Non-pigmented ciliary epithelial cell (primary cell): ENCODE results near the gene ATF7.
"Not testable (repeated sequence)": the region's sequence is repeated elsewhere in the genome, so short reads cannot be mapped to it uniquely, and the experiment has no call there.

Experiments used
- DNase-seq: peaks from one replicate; pipeline ENCODE4 v3.0.0-alpha.2; 2010; ENCODE audit warnings: low read depth

Gene ATF7

DNA sequence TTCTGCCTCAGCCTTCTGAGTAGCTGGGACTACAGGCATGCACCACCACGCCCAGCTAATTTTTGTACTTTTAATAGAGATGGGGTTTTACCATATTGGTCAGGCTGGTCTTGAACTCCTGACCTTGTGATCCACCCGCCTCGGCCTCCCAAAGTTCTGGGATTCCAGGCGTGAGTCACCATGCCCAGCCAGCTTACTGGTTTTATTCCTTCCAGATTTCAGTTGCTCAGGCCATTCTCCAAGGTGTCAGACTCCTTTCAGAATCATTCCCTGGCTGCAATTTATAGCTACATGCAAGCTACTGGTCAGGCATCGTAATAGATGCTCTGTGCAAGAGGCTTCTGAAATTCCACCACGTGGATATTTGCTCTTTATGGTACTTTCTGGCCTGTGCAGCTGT lies 144.7 kb downstream of the ATF7 start:
- DNase-seq = not testable (repeated sequence)

DNA sequence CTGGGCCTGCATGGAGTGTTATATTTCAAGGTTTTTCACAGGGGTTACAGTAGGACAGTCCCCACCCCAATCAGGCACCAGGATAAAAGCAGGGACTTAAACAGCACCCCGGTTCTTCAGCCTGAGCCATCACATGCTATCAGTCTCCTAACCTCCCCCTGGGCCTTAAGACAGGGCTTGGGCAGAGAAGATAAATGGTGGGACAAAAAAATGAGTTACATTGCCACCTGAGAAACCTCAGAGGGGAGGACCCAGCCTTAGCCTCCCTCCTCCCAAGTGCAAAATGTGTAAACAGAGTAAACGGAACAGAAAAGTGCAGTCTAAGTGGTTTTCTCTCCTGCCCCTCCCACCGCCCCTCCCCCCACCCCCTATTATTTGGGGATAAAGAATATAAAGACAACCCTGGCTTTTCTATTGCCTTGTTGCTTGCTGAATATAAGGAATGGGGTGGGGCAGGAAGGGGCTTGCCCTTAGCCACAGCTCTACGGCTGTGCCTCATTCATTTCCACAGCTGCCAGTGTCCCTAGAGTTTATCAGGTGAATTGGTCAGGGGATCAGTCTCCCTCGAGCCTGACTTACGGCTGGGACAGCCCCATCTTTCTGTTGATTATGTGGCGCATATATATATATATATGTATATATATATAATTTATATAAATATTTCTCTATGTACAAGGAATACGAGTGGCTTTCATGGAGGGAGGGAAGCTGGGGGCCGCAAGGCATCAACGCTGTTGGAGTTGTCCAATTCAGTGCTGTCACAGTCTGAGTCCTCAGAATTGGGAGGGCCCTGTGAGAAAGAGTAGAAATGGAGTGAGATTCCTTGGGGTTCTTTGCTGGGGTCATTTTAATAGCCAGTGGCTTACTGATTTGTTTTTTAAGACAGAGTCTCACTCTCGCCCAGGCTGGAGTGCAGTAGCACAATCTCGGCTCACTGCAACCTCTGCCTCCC lies 145.4 kb downstream of the ATF7 start:
- DNase-seq = no peak

DNA sequence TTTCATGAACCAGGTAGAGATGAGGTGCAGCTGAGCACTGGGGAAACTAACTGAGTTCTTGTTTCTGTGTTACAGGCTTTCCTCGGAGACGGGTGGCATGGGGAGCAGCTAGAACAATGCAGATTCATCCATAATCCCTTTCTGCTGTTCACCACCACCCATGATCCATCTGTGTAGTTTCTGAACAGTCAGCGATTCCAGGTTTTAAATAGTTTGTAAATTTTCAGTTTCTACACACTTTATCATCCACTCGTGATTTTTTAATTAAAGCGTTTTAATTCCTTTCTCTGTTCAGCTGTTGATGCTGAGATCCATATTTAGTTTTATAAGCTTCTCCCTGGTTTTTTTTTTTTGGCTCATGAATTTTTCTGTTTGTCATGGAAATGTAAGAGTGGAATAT lies 146.9 kb downstream of the ATF7 start:
- no peak for DNase-seq

DNA sequence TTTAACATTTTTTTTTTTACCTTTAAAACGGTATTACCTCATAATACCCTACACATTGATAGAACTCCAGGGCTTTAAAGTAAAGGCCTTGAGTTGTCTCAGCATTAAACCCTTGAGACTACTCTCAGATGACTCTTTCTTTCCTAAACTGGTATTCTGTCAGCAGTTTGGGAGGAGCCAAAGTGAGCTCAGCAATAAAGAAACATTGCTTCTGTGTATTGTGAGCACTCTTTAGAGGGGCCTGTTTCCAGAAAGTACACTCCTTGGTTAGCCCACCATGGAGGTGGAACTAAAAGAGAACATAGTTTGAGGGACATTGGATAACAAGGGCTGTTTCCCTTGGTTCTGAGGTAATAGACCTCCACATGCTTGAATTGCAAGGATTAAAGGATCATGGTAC lies 147.3 kb downstream of the ATF7 start:
- no peak for DNase-seq

DNA sequence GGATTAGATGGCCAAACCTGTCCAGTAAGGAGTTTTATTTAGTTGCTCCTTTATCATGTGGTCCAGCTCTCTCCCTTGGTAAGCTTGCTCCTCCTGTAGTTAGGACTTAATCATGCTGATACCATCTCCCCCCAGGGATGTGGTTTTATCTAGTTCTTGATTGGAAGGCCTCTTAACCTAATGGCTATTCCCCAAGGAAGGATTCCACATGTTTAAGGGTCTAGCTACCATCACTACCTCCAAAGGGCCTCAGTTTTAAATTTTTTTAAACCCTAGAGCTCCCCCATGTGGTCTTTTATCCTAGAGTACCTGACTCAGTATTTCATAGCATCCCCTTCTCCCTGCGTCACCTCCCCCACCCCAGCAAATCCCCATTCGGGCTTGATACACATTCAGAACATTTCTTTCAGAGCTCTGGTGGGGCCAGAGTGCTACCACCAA lies 149.4 kb downstream of the ATF7 start:
- DNase-seq = no peak

DNA sequence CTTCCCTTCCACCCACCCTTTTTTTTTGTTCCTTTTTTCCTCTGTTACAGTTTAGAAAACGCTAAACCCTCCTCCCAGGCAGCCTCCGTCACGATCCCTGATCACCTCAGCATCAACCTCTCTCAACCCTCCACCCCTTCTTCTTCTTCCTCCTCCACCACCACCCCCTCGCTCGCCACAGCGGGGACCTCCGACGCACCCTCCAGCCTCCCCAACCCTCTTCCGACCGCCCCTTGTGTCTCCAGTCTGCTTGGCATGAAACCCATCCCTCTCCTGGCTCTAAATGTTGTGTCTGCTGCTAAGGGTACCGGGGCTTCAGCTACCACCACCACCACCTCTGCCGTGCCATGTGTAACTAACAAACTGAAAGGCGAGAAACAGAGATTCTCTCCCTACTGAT lies 151.4 kb downstream of the ATF7 start:
- no peak for DNase-seq

DNA sequence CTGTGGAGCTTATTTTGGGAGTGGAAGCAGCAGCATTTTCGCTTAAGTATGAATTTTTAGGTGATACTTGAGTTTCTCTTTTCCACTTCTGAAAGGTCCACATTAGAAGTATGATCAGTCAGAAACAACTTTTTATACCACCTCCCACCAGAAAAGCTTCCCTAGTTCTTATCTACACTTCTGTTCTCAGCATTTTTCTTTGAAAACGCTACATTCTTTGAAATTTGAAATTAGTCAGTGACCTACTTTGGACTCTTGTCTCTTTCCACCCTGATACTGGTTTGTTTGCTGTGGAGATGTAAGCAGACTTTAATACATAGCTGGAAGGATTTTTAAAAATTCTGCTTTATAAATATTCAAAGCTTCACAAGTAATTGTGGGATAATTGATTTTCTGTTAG lies 152.1 kb downstream of the ATF7 start:
- DNase-seq = no peak

DNA sequence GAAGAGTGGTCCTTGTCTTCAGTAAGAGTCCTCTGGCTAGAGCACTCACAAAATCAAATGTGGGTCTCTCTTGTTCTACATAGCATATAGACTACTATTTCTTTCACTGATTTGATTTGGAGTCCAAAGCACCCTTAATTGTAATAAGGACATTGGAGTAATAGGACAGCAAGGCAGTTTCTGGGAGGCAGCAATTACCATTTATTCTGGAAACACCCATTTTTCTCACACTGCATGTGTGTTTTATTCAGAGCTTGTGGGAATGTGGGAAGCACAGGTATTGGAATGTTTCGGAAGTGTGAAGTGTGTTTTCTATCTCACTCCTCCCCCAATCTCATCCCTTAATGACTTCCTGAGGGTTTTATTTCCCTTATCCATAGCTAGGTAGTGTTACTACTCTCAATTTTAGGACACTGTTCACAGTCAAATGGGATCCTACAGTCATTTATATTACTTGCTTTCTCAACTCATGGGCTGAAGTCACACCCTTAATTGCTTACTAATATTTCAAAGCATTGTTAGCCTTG lies 154.1 kb downstream of the ATF7 start:
- no peak for DNase-seq

DNA sequence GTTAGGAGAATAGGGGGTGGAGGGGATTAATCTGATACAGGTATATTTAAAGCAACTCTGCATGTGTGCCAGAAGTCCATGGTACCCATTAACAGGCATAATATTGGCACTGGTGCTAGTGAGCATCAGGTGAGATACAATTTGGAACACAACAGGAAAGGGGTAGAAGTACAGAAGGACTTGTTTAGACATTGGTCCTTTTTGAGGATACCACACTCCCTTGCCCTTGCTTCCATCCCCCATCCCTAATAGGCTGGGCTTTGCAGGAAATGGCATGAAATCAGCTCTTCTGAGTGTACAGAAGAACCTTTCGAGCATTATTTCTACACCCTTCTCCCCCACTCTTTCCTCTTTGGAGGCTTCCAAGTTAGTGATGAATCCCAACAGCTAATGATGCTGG lies 157.9 kb downstream of the ATF7 start:
- no peak for DNase-seq

DNA sequence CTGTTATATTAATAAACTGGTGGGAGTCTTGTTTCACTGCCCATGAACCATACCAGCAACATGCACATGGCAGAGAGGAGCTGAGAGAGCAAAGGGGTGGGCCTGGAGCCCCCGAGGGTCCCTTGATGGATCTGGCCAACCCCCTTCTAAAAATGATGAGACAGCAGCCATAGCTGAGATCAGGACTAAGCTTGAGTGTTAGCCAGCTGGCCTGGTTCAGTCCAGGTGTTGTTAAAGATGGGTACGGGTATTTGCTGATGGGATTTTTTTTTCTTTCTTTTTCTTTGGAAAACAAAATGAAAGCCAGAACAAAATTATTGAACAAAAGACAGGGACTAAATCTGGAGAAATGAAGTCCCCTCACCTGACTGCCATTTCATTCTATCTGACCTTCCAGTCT lies 158.3 kb downstream of the ATF7 start:
- no peak for DNase-seq

DNA sequence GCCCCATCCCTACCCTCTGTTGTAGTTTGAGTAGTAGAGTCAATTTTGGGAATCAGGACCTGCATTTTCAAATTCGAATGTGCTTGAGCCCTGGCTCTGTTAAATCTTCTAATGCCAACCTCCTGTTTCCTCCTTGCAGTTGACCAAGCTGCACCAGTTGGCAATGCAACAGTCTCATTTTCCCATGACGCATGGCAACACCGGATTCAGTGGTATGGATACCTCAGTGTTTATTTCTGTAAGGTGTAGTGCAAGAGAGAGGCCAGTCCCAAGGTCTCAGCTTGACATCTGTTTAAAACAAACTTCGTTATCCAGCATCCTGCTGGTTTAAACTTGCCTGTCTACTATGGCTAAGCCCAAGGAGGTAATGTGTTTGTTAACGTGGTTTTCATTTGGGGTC lies 159.1 kb downstream of the ATF7 start:
- no peak for DNase-seq

DNA sequence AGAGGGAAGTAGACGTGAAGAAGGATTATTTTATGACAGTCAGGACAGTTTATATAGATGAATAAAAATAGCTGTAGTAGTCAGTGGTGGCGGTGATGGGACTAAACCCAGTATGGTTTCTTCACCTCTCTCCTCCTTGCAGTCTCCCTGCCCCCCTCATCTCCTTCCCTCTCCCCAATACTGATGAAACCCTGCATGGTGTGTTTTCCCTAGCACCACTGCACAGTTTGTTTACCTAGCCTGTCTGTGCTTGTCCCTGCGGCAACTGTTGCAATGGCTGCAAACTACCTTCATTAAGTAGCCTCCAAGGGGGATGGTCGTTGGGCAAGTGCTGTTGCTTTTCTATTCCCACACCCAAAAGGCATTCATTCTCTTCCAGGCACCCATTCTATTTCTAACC lies 159.5 kb downstream of the ATF7 start:
- no peak for DNase-seq

DNA sequence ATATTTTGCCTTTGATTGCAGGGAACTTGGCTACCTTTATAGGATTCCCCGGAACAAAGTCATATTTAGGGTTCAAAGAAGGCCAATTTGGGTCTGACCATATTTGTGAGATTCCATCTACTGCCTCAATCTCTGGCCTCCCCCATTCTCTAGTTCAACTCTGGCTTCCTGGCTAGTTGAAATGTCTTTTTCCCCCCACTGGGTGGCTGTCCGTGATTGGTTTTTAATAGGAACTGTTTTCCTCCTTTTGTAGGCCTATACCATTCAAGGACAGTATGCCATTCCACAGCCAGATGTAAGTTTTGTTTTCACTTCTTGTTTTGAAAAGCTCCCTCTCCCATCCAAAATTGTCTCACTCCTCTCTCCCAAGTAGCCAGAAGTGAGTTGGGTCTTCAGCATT lies 160.5 kb downstream of the ATF7 start:
- no peak for DNase-seq

DNA sequence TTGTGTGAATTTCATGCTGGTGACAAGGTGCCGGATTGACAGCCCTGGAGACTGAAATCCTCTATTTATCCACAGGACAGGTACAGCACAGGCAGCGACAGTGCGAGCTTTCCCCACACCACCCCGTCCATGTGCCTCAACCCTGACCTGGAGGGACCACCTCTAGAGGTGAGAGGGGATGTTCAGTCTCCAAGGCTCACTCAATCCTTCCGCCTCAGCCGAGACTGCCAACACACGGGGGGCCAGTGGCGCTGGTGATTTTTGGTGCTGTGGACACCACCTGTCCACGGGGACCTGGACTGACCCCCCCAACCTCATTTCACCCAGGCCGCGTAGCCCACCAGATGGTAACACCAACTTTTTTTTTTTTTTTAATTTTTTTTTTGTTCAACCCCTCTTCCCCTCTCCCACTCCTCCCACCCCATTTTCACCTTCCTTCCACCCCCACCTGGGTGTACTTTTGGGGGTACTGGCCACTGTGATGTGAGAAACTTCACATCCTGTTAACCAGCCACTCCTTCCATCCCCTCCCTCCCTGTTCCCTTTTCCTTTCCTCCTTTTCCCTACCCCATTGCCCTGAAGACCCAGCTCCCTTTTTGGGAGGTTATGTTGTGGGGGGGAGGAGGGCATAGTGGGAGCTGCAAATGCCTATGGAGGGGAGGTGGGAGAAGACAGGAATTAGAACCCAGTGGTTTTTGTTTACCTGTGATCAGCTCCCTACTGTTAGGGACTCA lies 161.3 kb downstream of the ATF7 start:
- no peak for DNase-seq

DNA sequence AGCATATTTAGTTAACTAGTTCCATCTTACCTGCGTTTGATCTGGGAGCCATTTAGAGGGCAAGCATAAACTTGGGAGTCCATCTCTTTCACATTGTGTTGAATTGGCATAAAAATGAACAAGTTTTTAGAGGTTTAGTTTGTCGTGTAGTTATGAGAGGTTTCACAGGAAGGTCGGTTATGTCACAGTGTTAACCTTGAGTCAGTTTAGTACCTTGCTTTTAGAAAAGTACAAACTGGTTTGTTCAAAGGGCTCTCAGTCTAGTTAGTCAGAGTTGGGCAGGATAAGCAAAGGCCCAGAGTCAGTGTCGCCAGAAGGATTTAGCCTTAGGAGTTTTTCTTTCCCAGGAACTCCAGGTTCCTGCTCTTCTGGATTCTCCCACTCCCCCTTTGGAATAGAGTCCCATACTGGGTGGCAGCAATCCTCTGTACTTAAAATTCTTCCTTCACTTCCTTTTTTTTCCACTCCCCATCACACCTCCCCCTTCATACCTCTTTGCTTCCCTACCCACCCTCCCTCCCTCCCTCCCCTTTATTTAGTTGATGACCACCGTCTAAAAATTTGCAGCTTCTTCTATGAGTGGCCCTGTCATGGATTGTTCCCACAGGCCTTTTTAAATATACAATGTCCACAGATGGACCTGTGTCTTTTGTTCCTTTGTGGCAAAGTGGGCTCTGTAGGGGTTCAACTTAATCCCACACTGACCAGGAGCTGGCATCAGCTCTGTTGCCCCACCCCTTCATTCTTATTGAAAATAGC lies 162.2 kb downstream of the ATF7 start:
- no peak for DNase-seq

DNA sequence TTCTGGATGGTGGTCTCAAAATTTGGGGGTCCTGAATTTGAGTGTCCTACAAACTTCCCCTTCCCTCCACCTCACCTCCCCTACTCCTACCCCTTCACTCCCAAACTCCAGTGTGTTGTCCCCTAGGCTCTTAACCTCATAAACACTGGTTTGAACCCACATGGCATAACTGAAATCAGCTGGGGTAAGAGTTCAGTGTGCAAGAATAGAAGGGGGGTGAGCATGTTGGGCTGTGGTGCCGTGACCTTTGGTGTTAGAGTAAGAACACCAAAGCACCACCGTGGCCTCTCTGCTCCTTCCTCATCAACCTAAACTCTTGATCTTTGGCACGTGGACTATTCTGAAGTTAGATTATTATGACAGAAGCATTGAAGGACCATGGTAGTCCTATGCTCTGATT lies 163.2 kb downstream of the ATF7 start:
- DNase-seq = no peak

DNA sequence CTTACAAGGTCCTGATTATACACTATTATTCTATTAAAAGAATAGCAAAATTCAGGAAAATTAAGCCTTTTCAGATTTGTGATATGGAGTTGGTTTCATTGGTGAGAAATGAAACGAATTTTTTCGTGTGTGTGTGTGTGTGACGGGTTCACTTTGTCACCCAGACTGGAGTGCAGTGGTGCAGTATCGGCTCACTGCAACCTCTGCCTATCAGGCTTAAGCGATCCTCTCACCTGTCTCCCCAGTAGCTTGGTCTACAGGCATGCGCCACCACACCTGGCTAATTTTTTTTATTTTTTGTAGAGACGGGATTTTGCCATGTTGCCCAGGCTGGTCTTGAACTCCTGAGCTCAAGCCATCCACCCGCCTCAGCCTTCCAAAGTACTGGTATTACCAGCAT lies 164.6 kb downstream of the ATF7 start:
- no peak for DNase-seq

DNA sequence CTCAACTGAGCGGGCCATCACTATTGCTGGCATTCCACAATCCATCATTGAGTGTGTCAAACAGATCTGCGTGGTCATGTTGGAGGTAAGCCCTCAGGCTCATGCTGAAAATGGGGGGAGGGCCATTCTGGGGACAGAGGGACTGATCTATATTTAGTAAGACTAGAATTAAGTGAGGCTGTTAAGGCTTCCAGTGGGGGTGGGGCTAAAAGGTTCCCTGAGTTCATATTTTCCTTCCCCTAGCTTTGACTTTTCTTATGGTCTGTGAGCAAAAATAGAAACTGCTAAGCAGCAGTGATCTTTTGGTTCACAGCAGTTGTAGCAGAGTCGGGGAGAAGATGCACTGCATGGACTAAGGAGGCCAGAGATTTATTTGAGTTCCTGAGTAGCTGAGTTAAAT lies 165.1 kb downstream of the ATF7 start:
- DNase-seq = no peak

DNA sequence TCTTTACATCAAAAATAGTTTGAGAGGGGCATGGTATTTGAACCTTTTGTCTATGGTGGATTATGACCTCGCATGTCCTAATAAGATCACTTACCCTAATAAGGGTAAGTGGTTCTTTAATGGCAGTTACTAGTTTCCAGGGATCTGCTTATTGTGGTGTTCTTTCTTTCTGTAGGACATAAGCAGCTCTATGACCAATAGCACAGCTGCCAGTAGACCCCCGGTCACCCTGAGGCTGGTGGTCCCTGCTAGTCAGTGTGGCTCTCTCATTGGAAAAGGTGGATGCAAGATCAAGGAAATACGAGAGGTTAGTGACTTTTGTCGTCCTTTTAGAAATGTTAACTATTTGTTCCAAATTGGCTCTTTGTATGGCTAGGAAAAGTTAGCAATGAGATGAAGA lies 167.1 kb downstream of the ATF7 start:
- no peak for DNase-seq
